Raji (cell line): ENCODE data around the gene GUCY1A1.

Source experiments
- POLR2A ChIP-seq: IDR thresholded peaks from 2 replicates; pipeline ENCODE4 v1.6.1; 2011; ENCODE audit warnings: low read depth, low read length, control low read depth; ENCODE audit not compliant: insufficient read depth

GUCY1A1 gene

GRCh38 chr4:155703486-155704247 lies 37.0 kb downstream of the GUCY1A1 start:
- no peak for TF ChIP-seq POLR2A

DNA sequence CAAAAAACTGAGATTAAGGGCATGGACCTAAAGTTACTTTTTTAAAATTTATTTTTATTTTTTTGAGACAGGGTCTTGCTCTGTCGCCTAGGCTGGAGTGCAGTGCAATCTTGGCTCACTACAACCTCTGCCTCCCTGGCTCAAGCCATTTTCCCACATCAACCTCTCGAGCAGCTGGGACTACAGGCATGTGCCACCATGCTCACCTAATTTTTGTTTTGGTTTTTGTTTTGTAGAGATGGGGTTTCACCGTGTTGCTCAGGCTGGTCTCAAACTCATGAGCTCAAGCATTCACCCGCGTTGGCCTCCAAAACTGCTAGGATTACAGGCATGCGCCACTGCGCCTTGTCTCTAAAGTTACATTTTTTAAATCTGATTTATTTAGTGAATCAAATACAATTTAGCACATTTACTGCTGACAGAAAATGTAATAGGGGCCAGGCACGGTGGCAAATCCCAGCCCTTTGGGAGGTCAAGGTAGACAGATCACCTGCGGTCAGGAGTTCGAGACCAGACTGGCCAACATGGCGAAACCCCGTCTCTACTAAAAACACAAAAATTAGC lies 38.3 kb downstream of the GUCY1A1 start:
- TF ChIP-seq POLR2A: no peak

- no peak for TF ChIP-seq POLR2A
These were observed 39.0 kb downstream of the GUCY1A1 start for GRCh38 chr4:155705664-155706063.

- no peak for TF ChIP-seq POLR2A
These were observed 39.5 kb downstream of the GUCY1A1 start for GRCh38 chr4:155706147-155706546.

DNA sequence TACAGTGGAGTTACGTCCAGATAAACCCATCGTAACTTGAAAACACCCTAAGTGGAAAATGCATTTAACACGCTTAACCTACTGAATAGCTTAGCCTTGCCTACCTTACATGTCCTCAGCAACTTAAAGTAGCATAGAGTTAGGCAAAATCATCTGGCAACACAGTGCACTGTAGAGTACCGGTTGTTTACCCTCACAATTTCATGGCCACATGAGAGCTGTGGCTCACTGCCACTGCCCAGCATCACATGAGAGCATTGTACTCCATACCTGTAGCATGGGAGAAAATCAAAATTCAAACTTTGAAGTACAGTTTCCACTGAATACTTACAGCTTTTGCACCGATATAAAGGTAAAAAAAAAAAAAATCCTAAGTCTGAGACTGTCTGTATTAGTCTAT lies 40.6 kb downstream of the GUCY1A1 start:
- TF ChIP-seq POLR2A: no peak

GRCh38 chr4:155708782-155709181 lies 42.1 kb downstream of the GUCY1A1 start:
- TF ChIP-seq POLR2A: no peak

DNA sequence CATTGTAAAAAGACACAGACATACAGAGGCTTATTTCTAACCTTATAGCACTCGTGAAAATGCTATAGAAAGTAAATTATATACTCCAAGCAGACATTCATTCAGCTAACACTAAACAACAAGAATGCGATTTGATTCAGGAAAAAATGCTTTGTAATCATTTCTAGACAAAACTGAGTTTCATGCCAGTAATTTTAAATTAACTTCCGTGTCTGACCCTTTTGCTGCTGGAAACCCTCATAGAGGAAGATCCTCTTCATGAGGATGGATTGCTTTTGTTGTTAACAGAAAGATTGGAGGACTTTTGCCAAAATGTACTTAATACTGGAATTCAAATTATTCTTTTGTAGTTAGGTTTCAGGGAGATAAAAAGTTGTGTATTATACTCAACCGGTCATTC lies 43.3 kb downstream of the GUCY1A1 start:
- no peak for TF ChIP-seq POLR2A

DNA sequence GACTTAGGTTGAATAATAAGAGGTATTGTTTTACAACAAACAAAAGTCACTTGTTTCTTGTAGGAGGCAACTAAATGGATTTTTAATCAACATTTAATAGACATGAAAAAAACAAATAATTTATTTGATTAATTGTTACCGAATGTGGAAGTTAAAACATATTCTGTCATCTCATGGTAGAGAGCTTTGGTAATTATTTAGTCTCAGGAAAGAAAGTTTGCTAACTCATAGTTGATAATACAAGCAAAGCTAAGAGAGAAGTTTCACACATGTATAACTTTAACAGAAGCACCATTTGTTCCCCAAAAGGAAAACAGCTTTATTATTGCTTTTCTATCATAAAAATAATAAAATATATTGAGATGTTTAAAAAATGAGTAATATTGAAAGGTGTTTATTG lies 44.9 kb downstream of the GUCY1A1 start:
- TF ChIP-seq POLR2A: no peak

DNA sequence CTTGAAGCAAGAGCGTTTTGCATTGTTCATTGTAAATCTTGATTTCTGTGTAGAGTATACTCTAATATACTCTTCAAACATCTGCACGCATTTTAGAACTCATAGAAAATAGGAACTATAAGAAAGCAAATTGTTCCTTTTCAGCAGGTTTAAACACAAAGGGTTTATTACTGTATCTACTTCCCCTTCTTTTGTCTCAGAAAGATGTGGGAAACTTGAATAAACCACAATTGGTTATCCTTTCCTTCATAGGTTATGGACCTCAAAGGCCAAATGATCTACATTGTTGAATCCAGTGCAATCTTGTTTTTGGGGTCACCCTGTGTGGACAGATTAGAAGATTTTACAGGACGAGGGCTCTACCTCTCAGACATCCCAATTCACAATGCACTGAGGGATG lies 46.2 kb downstream of the GUCY1A1 start:
- TF ChIP-seq POLR2A: no peak

DNA sequence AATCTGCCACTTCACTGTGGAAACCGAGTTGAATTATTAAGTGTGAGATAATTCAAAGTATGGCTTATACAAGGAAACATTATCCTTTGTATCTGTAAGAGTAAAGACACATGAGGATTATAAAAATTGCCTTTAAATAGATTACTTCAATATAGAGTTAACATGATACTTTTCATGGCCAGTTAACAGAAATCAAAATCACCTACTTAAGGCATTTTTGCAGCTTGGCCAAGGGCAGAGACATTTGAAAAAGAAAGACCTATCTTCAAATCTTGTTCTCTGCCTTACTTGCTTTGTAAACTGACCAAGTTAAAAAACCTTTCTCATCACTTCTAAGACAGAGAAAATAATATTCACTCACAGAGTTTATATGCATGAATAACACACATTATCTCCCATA lies 47.3 kb downstream of the GUCY1A1 start:
- no peak for TF ChIP-seq POLR2A

DNA sequence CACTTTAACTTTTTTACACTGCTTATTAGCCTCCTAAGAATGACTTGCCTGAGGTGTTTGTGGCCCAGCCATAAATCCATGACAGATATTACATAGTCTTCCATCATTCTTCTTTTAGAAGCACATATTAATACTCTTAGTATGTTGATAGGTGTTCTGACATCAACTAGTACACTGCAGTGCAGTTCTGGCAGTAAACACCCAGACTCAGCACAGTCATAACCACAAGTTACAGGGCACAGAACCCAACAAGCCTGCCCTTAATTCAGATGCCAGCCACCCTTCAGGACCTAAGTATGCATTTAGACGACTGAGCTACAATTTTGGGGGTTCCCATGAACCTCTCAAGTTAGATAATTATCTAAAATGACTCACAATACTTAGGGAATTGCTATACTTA lies 55.7 kb downstream of the GUCY1A1 start:
- no peak for TF ChIP-seq POLR2A

- no peak for TF ChIP-seq POLR2A
These were observed 56.3 kb downstream of the GUCY1A1 start for GRCh38 chr4:155722816-155723499.

GRCh38 chr4:155724731-155725130 lies 58.1 kb downstream of the GUCY1A1 start:
- TF ChIP-seq POLR2A: no peak

GRCh38 chr4:155734065-155734464 lies 67.4 kb downstream of the GUCY1A1 start:
- no peak for TF ChIP-seq POLR2A

GRCh38 chr4:155734951-155735350 lies 68.3 kb downstream of the GUCY1A1 start:
- no peak for TF ChIP-seq POLR2A

DNA sequence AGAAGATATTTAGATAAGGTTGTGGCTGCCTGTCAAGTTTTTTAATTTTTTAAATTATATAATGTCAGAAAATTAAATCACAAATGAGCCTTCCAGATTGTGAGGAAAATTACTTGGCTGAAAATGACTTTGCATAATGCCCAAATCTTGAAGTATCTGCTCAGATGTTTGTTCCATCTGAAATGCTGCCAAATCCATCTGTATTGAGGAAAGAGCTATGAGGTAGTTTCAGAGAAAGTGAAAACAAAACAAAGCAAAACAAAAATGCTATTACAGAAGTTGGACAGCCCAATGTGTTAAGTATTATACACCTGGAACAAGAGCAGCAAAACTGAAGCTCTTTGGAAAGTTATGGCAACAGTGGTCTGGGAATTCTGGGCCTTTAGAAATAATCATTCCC lies 68.8 kb downstream of the GUCY1A1 start:
- TF ChIP-seq POLR2A: no peak
